NT2/D1 (cell line): ENCODE results near the gene SOWAHD.

Source experiments
- SUZ12 ChIP-seq: IDR thresholded peaks from 2 replicates; pipeline ENCODE4 v1.6.1; 2011; ENCODE audit not compliant: insufficient read length, insufficient read depth; ENCODE audit errors: extremely low read depth
- ZNF274 ChIP-seq: IDR thresholded peaks from 2 replicates; pipeline ENCODE4 v1.6.1; 2011; ENCODE audit warnings: mild to moderate bottlenecking, low read depth, low read length

DNA sequence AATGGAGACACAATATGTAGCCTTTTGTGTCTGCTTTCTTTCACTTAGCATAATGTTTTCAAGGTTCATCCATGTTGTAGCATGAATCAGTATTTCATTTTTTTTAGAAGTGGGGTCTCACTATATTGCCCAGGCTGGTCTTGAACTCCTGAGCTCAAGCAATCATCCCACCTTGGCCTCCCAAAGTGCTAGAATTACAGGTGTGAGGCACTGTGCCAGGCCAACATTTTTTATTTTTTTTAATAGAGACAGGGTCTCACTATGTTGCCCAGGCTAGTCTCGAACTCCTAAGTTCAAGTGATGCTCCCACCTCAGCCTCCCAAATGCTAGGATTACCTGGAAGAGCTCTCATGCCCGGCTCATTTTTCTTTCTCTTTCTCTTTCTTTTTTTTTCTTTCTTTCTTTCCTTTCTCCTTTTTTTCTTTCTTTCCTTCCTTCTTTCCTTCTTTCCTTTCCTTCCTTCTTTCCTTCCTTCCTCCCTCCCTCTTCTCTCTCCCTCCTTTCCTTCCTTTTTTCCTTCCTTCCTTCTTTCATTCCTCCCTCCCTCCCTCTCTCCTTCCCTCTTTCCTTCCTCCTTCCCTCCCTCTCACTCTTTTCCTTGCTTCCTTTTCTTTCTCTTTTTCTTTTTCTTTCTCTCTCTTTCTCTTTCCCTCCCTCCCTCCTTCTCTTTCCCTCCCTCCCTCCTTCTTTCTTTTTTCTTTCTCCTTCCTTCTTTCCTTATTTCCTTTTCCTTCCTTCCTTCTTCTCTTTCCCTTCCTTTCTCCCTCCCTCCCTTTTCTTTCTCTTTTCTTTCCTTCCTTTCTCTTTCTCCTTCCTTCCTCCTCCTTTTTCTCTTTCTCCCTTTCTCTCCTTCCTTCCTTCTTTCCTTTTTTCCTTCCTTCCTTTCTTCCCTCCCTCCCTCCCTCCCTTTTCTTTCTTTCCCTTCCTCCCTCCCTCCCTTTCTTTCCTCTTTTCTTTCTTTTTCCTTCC, 43.1 kb downstream of the SOWAHD start:
- TF ChIP-seq SUZ12 (no peak), ZNF274 (no peak)
